Germinal center (tissue), 1 donor: ENCODE data around the gene MAP3K19.
A peak's percentile ranks its signal among the peaks of the same experiment; 100 is the strongest.
"Not testable (repeated sequence)": the region's sequence is repeated elsewhere in the genome, so short reads cannot be mapped to it uniquely, and the experiment has no call there.

Source experiments
- DNase-seq: peaks from one replicate; pipeline ENCODE4 v3.0.0; 2012; ENCODE audit warnings: mixed read lengths, low spot score

The MAP3K19 gene

GRCh38 chr2:135047300-135047699 is at the start of gene MAP3K19:
Gene MAP3K19, minus strand, starts transcription at chr2:135047447. Its CDS starts 22,800 bp downstream, at chr2:135024647.
- DNase-seq = no peak

GRCh38 chr2:135096665-135097446 is 49.6 kb upstream of the MAP3K19 start:
- no peak for DNase-seq

GRCh38 chr2:135095591-135095990 is 48.3 kb upstream of the MAP3K19 start:
- no peak for DNase-seq

GRCh38 chr2:135094508-135094907 is 47.3 kb upstream of the MAP3K19 start:
- no peak for DNase-seq

- no peak for DNase-seq
Observed at GRCh38 chr2:135093670-135094330, 46.6 kb upstream of the MAP3K19 start.

GRCh38 chr2:135093193-135093592 is 45.9 kb upstream of the MAP3K19 start:
- DNase-seq = no peak

- no peak for DNase-seq
Observed at GRCh38 chr2:135091681-135092080, 44.4 kb upstream of the MAP3K19 start.

GRCh38 chr2:135089597-135089996 is 42.4 kb upstream of the MAP3K19 start:
- DNase-seq = not testable (repeated sequence)

- DNase-seq = no peak
Observed at GRCh38 chr2:135086222-135086621, 39.0 kb upstream of the MAP3K19 start.

GRCh38 chr2:135078417-135078816 is 31.2 kb upstream of the MAP3K19 start:
- DNase-seq = no peak

- DNase-seq = no peak
Observed at GRCh38 chr2:135076556-135076955, 29.3 kb upstream of the MAP3K19 start.

GRCh38 chr2:135074216-135074615 is 27.0 kb upstream of the MAP3K19 start:
- no peak for DNase-seq

GRCh38 chr2:135072125-135072997 is 25.1 kb upstream of the MAP3K19 start:
- DNase-seq = no peak

- DNase-seq = no peak
Observed at GRCh38 chr2:135066710-135067109, 19.5 kb upstream of the MAP3K19 start.

- no peak for DNase-seq
Observed at GRCh38 chr2:135064149-135064548, 16.9 kb upstream of the MAP3K19 start.

GRCh38 chr2:135063210-135063609 is 16.0 kb upstream of the MAP3K19 start:
- no peak for DNase-seq

GRCh38 chr2:135059577-135059976 is 12.3 kb upstream of the MAP3K19 start:
- DNase-seq = no peak

GRCh38 chr2:135056790-135057189 is 9.5 kb upstream of the MAP3K19 start:
- DNase-seq = no peak

- DNase-seq = no peak
Observed at GRCh38 chr2:135055182-135055786, 8.0 kb upstream of the MAP3K19 start.

- DNase-seq = no peak
Observed at GRCh38 chr2:135052997-135053474, 5.8 kb upstream of the MAP3K19 start.

- DNase-seq = peak; percentile 93
Observed at GRCh38 chr2:135052042-135052876, 5.0 kb upstream of the MAP3K19 start, which contains the start of gene RAB3GAP1. Gene RAB3GAP1, plus strand, starts transcription at chr2:135052292. Its CDS starts 16 bp downstream, at chr2:135052308.
